ENCODE results near the gene ELAVL1. TPM values are rescaled to one million over a fixed set of nuclear protein-coding genes. Genes with fewer than 3 reads are reported as not detected.

ELAVL1 gene
- total RNA-seq, 4 donors from 2014 or later, result 23.7 to 41.1 (median 30.3) TPM

GRCh38 chr19:7985481-7985911 lies 19.9 kb downstream of the ELAVL1 start:
- ATAC-seq (ENCODE audit: low FRiP score) (no peak), DNase-seq (ENCODE audit: low spot score) (no peak)
- TF ChIP-seq CTCF (IDR thresholded peaks at IDR 0.05), result no peak

GRCh38 chr19:7983995-7984837 lies 21.2 kb downstream of the ELAVL1 start:
- TF ChIP-seq CTCF (IDR thresholded peaks at IDR 0.05), result no peak
- no peak for ATAC-seq (ENCODE audit: low FRiP score)
- no peak for DNase-seq (ENCODE audit: low spot score)

- DNase-seq (ENCODE audit: low spot score) (no peak), ATAC-seq (ENCODE audit: low FRiP score) (no peak)
- no peak for TF ChIP-seq CTCF (IDR thresholded peaks at IDR 0.05)
Observed at GRCh38 chr19:7983286-7983950, 22.0 kb downstream of the ELAVL1 start.

- DNase-seq (ENCODE audit: low spot score) (no peak), ATAC-seq (ENCODE audit: low FRiP score) (no peak)
- TF ChIP-seq CTCF (IDR thresholded peaks at IDR 0.05), result no peak
Observed at GRCh38 chr19:7982651-7983099, 22.8 kb downstream of the ELAVL1 start.

GRCh38 chr19:7982103-7982502 lies 23.3 kb downstream of the ELAVL1 start:
- DNase-seq (ENCODE audit: low spot score), result no peak
- no peak for TF ChIP-seq CTCF (IDR thresholded peaks at IDR 0.05)
- ATAC-seq (ENCODE audit: low FRiP score), result no peak

- TF ChIP-seq CTCF (IDR thresholded peaks at IDR 0.05), result no peak
- DNase-seq (ENCODE audit: low spot score), result no peak
- no peak for ATAC-seq (ENCODE audit: low FRiP score)
Observed at GRCh38 chr19:7981661-7982060, 23.8 kb downstream of the ELAVL1 start.
